Ovary (tissue), 3 donors: ENCODE measurements around the gene ATXN10.

Experiments used
- CTCF ChIP-seq, 3 donors: fragments of 450-650 bp in 2 of 3; fragments of 200-600 bp in 1 of 3; IDR thresholded peaks; one replicate each; pipeline versions ENCODE4 v1.5.1 to v1.8.0; 2016 to 2022; ENCODE audit warnings: antibody characterized with exemption in 3 of 3, mild to moderate bottlenecking in 1 of 3
- EP300 ChIP-seq: sonication (generic); formaldehyde crosslinking; IDR thresholded peaks from one replicate; pipeline ENCODE4 v1.6.1; 2017; ENCODE audit warnings: antibody characterized with exemption
- POLR2A ChIP-seq: fragments of 450-650 bp; IDR thresholded peaks from one replicate; pipeline ENCODE4 v1.6.1; 2017; ENCODE audit warnings: antibody characterized with exemption, mild to moderate bottlenecking, moderate library complexity
- donor health status: DM: no; HTN: no; CAD: no.

GRCh38 chr22:45871721-45872120 lies 200.1 kb downstream of the ATXN10 start:
- TF ChIP-seq CTCF (IDR thresholded peaks at IDR 0.05) = no peak
- TF ChIP-seq POLR2A = no peak
- TF ChIP-seq EP300 = no peak
